ENCODE measurements around the gene AGPS.

DNA sequence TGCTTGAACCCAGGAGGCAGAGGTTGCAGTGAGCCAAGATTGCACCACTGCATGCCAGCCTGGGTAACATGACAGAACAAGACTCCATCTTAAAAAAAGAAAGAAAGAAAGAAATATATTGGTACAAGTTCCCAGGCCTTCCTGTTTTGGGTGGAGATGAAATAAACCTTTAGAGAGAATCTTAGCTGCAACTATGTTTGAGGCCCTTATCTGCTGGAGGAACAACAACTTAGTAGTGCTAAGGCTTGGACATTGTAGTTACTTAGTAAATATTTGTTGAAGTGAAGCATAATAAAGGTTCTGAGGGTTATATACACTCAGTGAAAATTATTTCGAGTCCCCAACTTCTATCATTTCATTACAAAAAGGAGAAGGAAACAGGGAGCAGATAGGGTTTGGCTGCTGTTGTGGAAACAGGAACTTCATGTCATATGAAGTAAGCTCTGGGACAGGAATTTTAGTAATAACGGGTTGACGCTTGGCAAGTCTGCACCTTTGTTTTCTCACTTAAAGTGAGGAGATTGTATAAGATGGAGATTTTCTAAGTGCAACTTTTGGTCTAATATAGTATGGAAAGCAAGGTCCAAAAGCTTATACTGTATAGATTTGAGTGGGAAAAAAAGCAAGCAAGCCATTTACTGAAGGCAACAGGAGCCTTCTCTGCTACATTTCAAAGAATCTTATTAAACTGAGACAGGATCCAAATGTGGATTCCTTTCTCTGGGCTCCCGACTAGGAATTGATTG lies 40.0 kb upstream of the AGPS start:
- TF ChIP-seq, protein P1, sequence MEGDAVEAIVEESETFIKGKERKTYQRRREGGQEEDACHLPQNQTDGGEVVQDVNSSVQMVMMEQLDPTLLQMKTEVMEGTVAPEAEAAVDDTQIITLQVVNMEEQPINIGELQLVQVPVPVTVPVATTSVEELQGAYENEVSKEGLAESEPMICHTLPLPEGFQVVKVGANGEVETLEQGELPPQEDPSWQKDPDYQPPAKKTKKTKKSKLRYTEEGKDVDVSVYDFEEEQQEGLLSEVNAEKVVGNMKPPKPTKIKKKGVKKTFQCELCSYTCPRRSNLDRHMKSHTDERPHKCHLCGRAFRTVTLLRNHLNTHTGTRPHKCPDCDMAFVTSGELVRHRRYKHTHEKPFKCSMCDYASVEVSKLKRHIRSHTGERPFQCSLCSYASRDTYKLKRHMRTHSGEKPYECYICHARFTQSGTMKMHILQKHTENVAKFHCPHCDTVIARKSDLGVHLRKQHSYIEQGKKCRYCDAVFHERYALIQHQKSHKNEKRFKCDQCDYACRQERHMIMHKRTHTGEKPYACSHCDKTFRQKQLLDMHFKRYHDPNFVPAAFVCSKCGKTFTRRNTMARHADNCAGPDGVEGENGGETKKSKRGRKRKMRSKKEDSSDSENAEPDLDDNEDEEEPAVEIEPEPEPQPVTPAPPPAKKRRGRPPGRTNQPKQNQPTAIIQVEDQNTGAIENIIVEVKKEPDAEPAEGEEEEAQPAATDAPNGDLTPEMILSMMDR (IDR thresholded peaks at IDR 0.05) = no peak
- TF ChIP-seq POLR2AphosphoS5 (IDR thresholded peaks at IDR 0.05) = no peak

All from gastroesophageal sphincter (tissue), 3 donors.